GM19239 (cell line): Measurements from ENCODE around the gene HSF2BP.
"Not testable (repeated sequence)": the region's sequence is repeated elsewhere in the genome, so short reads cannot be mapped to it uniquely, and the experiment has no call there.

Source experiments
- DNase-seq: peaks from one replicate; pipeline ENCODE4 v3.0.0; 2011; ENCODE audit warnings: low spot score; ENCODE audit not compliant: insufficient read length
- FAIRE-seq: peaks from 2 replicates; lab custom pipeline; 2011; peaks lifted over from hg19 to GRCh38; lab: Jason Lieb, UNC

HSF2BP gene

GRCh38 chr21:43624339-43624738 is 34.9 kb downstream of the HSF2BP start:
- FAIRE-seq (no peak), DNase-seq (no peak)

GRCh38 chr21:43623588-43623987 is 35.7 kb downstream of the HSF2BP start:
- DNase-seq: no peak
- FAIRE-seq: no peak

GRCh38 chr21:43622796-43623195 is 36.5 kb downstream of the HSF2BP start:
- no peak for FAIRE-seq
- no peak for DNase-seq

- no peak for FAIRE-seq
- DNase-seq: no peak
Measured at GRCh38 chr21:43619856-43620255, 39.4 kb downstream of the HSF2BP start.

GRCh38 chr21:43619344-43619743 is 39.9 kb downstream of the HSF2BP start:
- no peak for DNase-seq
- FAIRE-seq: no peak

GRCh38 chr21:43618940-43619339 is 40.3 kb downstream of the HSF2BP start:
- FAIRE-seq (no peak), DNase-seq (no peak)

GRCh38 chr21:43616861-43617260 is 42.4 kb downstream of the HSF2BP start:
- FAIRE-seq, DNase-seq: not testable (repeated sequence)

GRCh38 chr21:43614839-43615238 is 44.4 kb downstream of the HSF2BP start:
- no peak for DNase-seq

GRCh38 chr21:43613755-43614638 is 45.3 kb downstream of the HSF2BP start:
- DNase-seq: peak; percentile 34
- peak; percentile 53 for FAIRE-seq

More at GRCh38 chr21:43614839-43615238, 44.4 kb downstream of the HSF2BP start:
- FAIRE-seq: no peak

GRCh38 chr21:43611598-43612369 is 47.5 kb downstream of the HSF2BP start:
- FAIRE-seq (peak; percentile 4), DNase-seq (peak; percentile 23)

GRCh38 chr21:43609501-43610340 is 49.6 kb downstream of the HSF2BP start:
- DNase-seq (no peak), FAIRE-seq (no peak)

GRCh38 chr21:43608664-43609063 is 50.6 kb downstream of the HSF2BP start:
- DNase-seq: no peak
- no peak for FAIRE-seq

GRCh38 chr21:43608225-43608624 is 51.1 kb downstream of the HSF2BP start:
- no peak for FAIRE-seq
- no peak for DNase-seq

GRCh38 chr21:43605320-43606215 is 53.7 kb downstream of the HSF2BP start:
- no peak for DNase-seq
- no peak for FAIRE-seq

- FAIRE-seq (no peak), DNase-seq (no peak)
Measured at GRCh38 chr21:43604505-43605204, 54.6 kb downstream of the HSF2BP start.

- DNase-seq (no peak), FAIRE-seq (no peak)
Measured at GRCh38 chr21:43603641-43604504, 55.4 kb downstream of the HSF2BP start.

GRCh38 chr21:43603233-43603626 is 56.1 kb downstream of the HSF2BP start:
- FAIRE-seq (no peak), DNase-seq (no peak)
